Activated CD4-positive, CD25-positive, alpha-beta regulatory T cell treated with anti-CD3 and anti-CD28 coated beads, Interleukin-2, amount 50 U/mL, for 72 hours (primary cell): ENCODE measurements around the gene HTRA2.
"Not testable (repeated sequence)": the region's sequence is repeated elsewhere in the genome, so short reads cannot be mapped to it uniquely, and the experiment has no call there.

Experiments
- DNase-seq: peaks from one replicate; pipeline ENCODE4 v3.0.0; 2021

The HTRA2 gene

GRCh38 chr2:74548285-74548899, 18.7 kb downstream of the HTRA2 start:
- no peak for DNase-seq

GRCh38 chr2:74548900-74549826, 19.4 kb downstream of the HTRA2 start:
- DNase-seq = no peak

GRCh38 chr2:74550231-74550630, 20.5 kb downstream of the HTRA2 start:
- no peak for DNase-seq

- DNase-seq = no peak
These were observed 21.8 kb downstream of the HTRA2 start for GRCh38 chr2:74551530-74551929.

- no peak for DNase-seq
These were observed 22.5 kb downstream of the HTRA2 start for GRCh38 chr2:74551942-74552913.

GRCh38 chr2:74552914-74553811, 23.4 kb downstream of the HTRA2 start:
- no peak for DNase-seq

- peak; percentile 80 for DNase-seq
These were observed 24.4 kb downstream of the HTRA2 start, which contains the start of the genes DOK1 and LOXL3 for GRCh38 chr2:74553892-74554819. DOK1 (plus strand) TSS chr2:74554720; CDS start chr2:74554755, 35 bp downstream. LOXL3 (minus strand) TSS chr2:74553942; CDS start chr2:74552634, 1,308 bp downstream.

- DNase-seq = peak; percentile 57
These were observed 25.2 kb downstream of the HTRA2 start for GRCh38 chr2:74554820-74555531.

- DNase-seq = no peak
These were observed 25.9 kb downstream of the HTRA2 start for GRCh38 chr2:74555610-74556103.

GRCh38 chr2:74556159-74556558, 26.4 kb downstream of the HTRA2 start:
- DNase-seq = no peak

- no peak for DNase-seq
These were observed 27.2 kb downstream of the HTRA2 start for GRCh38 chr2:74556831-74557370.

GRCh38 chr2:74558284-74559230, 28.8 kb downstream of the HTRA2 start:
- DNase-seq = no peak

GRCh38 chr2:74559912-74560311, 30.2 kb downstream of the HTRA2 start:
- DNase-seq = no peak

GRCh38 chr2:74560591-74560990, 30.9 kb downstream of the HTRA2 start:
- DNase-seq = no peak

GRCh38 chr2:74561022-74561421, 31.3 kb downstream of the HTRA2 start:
- not testable (repeated sequence) for DNase-seq

GRCh38 chr2:74562126-74562775, 32.5 kb downstream of the HTRA2 start:
- no peak for DNase-seq

GRCh38 chr2:74564222-74564621, 34.5 kb downstream of the HTRA2 start:
- no peak for DNase-seq
